ENCODE data around the gene POU6F2.

Gene POU6F2

GRCh38 chr7:39432807-39433416 is 455.2 kb downstream of the POU6F2 start:
- no peak overlapping the region for H3K4me3 ChIP-seq (ENCODE audit: low read depth, low read length)
- DNase-seq (ENCODE audit: low read depth): no peak
- TF ChIP-seq CTCF (IDR thresholded peaks at IDR 0.05; ENCODE audit: low read depth, low read length, missing control alignments): no peak

- no peak for DNase-seq (ENCODE audit: low read depth)
- no peak for TF ChIP-seq CTCF (IDR thresholded peaks at IDR 0.05; ENCODE audit: low read depth, low read length, missing control alignments)
- no peak overlapping the region for H3K4me3 ChIP-seq (ENCODE audit: low read depth, low read length)
These were observed 455.8 kb downstream of the POU6F2 start for GRCh38 chr7:39433550-39433949.

GRCh38 chr7:39434012-39434411 is 456.3 kb downstream of the POU6F2 start:
- TF ChIP-seq CTCF (IDR thresholded peaks at IDR 0.05; ENCODE audit: low read depth, low read length, missing control alignments): no peak
- H3K4me3 ChIP-seq (ENCODE audit: low read depth, low read length): no peak overlapping the region
- no peak for DNase-seq (ENCODE audit: low read depth)

- H3K4me3 ChIP-seq (ENCODE audit: low read depth, low read length): no peak overlapping the region
- DNase-seq (ENCODE audit: low read depth): no peak
- no peak for TF ChIP-seq CTCF (IDR thresholded peaks at IDR 0.05; ENCODE audit: low read depth, low read length, missing control alignments)
These were observed 468.8 kb downstream of the POU6F2 start for GRCh38 chr7:39446546-39446945.

- no peak for DNase-seq (ENCODE audit: low read depth)
- no peak for TF ChIP-seq CTCF (IDR thresholded peaks at IDR 0.05; ENCODE audit: low read depth, low read length, missing control alignments)
These were observed 474.2 kb downstream of the POU6F2 start for GRCh38 chr7:39451901-39452300.

GRCh38 chr7:39453743-39454355 is 476.1 kb downstream of the POU6F2 start:
- peak; percentile 27 for DNase-seq (ENCODE audit: low read depth)
- H3K4me3 ChIP-seq (ENCODE audit: low read depth, low read length): no peak overlapping the region
- TF ChIP-seq CTCF (IDR thresholded peaks at IDR 0.05; ENCODE audit: low read depth, low read length, missing control alignments): peak; percentile 90

More at GRCh38 chr7:39451901-39452300, 474.2 kb downstream of the POU6F2 start:
- H3K4me3 ChIP-seq (ENCODE audit: low read depth, low read length): no peak overlapping the region
